BE2C (cell line): ENCODE measurements around the gene OR10J5.

Experiments
- DNase-seq: peaks from one replicate; pipeline ENCODE4 v3.0.0-alpha.2; 2020
- H3K27me3 ChIP-seq: fragments of 250-450 bp; sonication (Bioruptor Pico); 2 replicates; pipeline ENCODE4 v1.5.1; 2020; ENCODE audit warnings: mild to moderate bottlenecking
- H3K36me3 ChIP-seq: fragments of 250-450 bp; sonication (Bioruptor Pico); 2 replicates; pipeline ENCODE4 v1.5.1; 2020; ENCODE audit warnings: mild to moderate bottlenecking
- H3K4me1 ChIP-seq: fragments of 250-450 bp; sonication (Bioruptor Pico); 2 replicates; pipeline ENCODE4 v1.5.1; 2020
- H3K4me3 ChIP-seq: 2 replicates; pipeline ENCODE4 v1.5.1; 2011; ENCODE audit warnings: low read depth, low read length
- H3K9me3 ChIP-seq: fragments of 250-450 bp; sonication (Bioruptor Pico); 2 replicates; pipeline ENCODE4 v1.5.1; 2020
- TF ChIP-seq, protein P1 (sequence below): IDR thresholded peaks from 2 replicates; pipeline ENCODE4 v1.5.1; 2012; ENCODE audit warnings: mild to moderate bottlenecking, low read depth, low read length

The OR10J5 gene

DNA sequence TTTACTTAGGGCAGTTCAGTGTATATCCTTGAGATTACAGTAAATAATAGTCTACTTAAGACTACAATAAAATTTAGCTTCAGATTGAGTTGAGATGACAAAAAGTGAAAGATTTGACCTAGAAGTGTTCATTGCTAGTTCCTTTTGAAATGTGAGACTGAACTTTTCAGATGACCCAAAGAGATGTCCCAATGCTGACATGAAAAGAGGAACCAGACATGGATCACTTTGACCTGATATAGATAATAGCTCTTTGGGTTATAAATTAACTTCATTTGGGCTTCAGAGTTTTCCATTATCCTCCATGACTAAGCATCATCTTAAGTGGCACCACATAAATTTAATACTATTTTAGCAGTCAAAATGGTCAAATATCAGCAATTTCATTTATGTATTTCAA, 25.7 kb upstream of the OR10J5 start:
- Histone ChIP-seq H3K27me3 (no peaks in the 10 kb centered on the region), H3K4me3 (no peak overlapping the region), H3K36me3 (no peaks in the 10 kb centered on the region), H3K4me1 (no peaks in the 10 kb centered on the region), H3K9me3 (no peaks in the 10 kb centered on the region)
- no peak for DNase-seq
- TF ChIP-seq, protein P1, sequence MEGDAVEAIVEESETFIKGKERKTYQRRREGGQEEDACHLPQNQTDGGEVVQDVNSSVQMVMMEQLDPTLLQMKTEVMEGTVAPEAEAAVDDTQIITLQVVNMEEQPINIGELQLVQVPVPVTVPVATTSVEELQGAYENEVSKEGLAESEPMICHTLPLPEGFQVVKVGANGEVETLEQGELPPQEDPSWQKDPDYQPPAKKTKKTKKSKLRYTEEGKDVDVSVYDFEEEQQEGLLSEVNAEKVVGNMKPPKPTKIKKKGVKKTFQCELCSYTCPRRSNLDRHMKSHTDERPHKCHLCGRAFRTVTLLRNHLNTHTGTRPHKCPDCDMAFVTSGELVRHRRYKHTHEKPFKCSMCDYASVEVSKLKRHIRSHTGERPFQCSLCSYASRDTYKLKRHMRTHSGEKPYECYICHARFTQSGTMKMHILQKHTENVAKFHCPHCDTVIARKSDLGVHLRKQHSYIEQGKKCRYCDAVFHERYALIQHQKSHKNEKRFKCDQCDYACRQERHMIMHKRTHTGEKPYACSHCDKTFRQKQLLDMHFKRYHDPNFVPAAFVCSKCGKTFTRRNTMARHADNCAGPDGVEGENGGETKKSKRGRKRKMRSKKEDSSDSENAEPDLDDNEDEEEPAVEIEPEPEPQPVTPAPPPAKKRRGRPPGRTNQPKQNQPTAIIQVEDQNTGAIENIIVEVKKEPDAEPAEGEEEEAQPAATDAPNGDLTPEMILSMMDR = no peak

- no peak overlapping the region for H3K4me3 ChIP-seq
- TF ChIP-seq, protein P1 = no peak
- no peaks in the 10 kb centered on the region for H3K4me1 ChIP-seq
- no peak for DNase-seq
- no peaks in the 10 kb centered on the region for H3K27me3 ChIP-seq
- H3K9me3 ChIP-seq = no peaks in the 10 kb centered on the region
- no peaks in the 10 kb centered on the region for H3K36me3 ChIP-seq
Observed at GRCh38 chr1:159560599-159560998, 24.8 kb upstream of the OR10J5 start.

- Histone ChIP-seq H3K4me3 (no peak overlapping the region), H3K9me3 (no peaks in the 10 kb centered on the region), H3K36me3 (no peaks in the 10 kb centered on the region), H3K4me1 (no peaks in the 10 kb centered on the region), H3K27me3 (no peaks in the 10 kb centered on the region)
- DNase-seq = no peak
- TF ChIP-seq, protein P1 = no peak
Observed at GRCh38 chr1:159556931-159557369, 21.1 kb upstream of the OR10J5 start.

DNA sequence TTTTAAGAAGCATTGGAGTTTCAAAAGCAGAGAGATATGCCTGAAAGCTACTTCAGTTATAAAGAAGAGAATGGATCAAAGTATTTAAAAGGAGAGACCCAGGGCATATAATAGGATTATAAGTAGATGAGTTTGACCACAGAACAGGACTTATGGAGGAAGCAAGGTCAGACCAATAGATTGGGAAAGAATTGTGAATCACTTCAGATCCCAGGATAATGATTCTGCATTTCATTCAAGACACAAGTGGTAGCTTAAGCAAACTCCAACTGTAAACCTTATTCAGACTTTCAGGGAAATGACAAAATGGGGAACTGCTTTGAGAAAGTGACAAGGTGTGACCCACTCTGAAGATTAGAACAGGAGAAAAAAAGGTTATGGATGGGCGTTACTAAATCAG, 18.9 kb upstream of the OR10J5 start:
- H3K27me3 ChIP-seq = no peaks in the 10 kb centered on the region
- H3K4me3 ChIP-seq = no peak overlapping the region
- no peaks in the 10 kb centered on the region for H3K4me1 ChIP-seq
- TF ChIP-seq, protein P1 = no peak
- H3K36me3 ChIP-seq = no peaks in the 10 kb centered on the region
- H3K9me3 ChIP-seq = no peaks in the 10 kb centered on the region
- no peak for DNase-seq

- H3K4me3 ChIP-seq = no peak overlapping the region
- no peaks in the 10 kb centered on the region for H3K4me1 ChIP-seq
- H3K9me3 ChIP-seq = no peaks in the 10 kb centered on the region
- no peaks in the 10 kb centered on the region for H3K27me3 ChIP-seq
- DNase-seq = no peak
- TF ChIP-seq, protein P1 = no peak
- H3K36me3 ChIP-seq = no peaks in the 10 kb centered on the region
Observed at GRCh38 chr1:159554261-159554660, 18.5 kb upstream of the OR10J5 start.

GRCh38 chr1:159548126-159548525, 12.3 kb upstream of the OR10J5 start:
- Histone ChIP-seq H3K4me3 (no peak overlapping the region), H3K9me3 (no peaks in the 10 kb centered on the region), H3K36me3 (no peaks in the 10 kb centered on the region), H3K4me1 (no peaks in the 10 kb centered on the region), H3K27me3 (no peaks in the 10 kb centered on the region)
- no peak for DNase-seq
- TF ChIP-seq, protein P1 = no peak
